ENCODE measurements around the gene MRPL21.

Gene MRPL21

DNA sequence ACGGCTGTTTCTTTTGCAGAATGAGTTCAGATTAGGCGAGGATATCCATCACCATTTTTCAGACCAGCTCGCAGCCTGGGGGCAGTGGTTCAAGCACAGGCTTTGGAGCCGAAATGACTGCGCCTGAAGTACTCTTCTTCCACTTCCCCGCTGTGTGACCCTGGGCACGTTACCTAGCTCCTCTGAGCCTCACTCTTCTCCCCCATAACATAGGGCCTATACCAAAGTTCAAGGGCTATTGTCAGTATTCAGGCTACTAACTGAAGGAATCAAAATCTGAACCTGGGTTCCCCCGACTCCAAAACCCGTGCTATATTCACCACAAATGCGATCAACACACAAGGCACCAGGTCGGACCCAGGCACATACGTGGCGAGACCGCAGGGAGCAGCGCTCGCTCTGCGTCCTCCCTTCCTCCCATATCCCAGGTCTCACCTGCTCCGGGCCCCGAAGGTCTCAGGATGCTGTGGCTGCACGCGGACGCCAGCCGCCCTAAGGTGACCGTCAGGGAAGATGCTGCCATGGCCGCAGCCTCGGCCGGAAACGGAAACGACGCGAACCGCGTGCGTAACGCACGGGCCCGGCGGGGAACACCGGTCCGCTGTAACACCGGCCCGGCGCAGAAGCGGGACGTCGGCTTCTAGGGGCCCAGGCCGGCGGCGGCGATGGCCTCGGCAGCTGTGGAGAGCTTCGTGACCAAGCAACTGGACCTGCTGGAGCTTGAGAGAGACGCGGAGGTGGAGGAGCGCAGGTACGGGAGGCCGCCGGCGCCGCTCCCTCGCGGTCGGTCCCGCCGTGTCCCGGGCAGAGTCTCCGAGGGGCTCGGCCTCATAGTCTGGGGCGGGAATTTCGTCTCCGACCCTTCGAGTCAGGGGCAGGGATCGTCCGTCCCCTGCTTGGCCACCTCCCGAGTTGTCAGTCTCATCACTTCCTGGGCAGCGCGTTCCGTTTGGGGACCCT is at the start of gene MRPL21, which contains the start of gene IGHMBP2:
MRPL21 (minus strand) TSS at position 545 of the 960 bp plus-strand sequence; CDS start at position 523, 22 bp downstream.
IGHMBP2 (plus strand) TSS at position 604 of the 960 bp plus-strand sequence; CDS start at position 666, 62 bp downstream.
- peak; percentile 60 for DNase-seq

GRCh38 chr11:68950762-68951161 is 47.1 kb upstream of the MRPL21 start:
- no peak for DNase-seq

GRCh38 chr11:68950270-68950669 is 46.6 kb upstream of the MRPL21 start:
- no peak for DNase-seq

GRCh38 chr11:68948935-68949334 is 45.3 kb upstream of the MRPL21 start:
- DNase-seq, result no peak

DNA sequence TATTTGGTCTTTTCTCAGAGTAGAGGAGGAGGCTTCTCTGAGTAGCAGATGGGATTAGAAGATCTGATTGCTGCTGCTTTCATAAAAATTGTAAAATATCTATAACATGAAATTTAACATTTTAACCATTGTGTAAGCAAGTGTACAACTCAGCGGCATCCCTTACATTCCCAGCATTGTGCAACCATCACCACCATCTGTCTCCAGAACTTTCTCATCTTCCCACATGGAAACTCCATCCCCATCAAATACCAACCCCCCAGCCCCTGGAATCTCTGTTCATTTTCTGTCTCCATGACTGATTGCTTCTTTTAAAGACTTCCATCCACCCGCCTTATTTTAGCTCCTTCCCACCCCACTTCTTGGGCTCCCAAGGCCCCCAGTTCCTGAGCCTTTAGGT is 44.9 kb upstream of the MRPL21 start:
- no peak for DNase-seq

DNA sequence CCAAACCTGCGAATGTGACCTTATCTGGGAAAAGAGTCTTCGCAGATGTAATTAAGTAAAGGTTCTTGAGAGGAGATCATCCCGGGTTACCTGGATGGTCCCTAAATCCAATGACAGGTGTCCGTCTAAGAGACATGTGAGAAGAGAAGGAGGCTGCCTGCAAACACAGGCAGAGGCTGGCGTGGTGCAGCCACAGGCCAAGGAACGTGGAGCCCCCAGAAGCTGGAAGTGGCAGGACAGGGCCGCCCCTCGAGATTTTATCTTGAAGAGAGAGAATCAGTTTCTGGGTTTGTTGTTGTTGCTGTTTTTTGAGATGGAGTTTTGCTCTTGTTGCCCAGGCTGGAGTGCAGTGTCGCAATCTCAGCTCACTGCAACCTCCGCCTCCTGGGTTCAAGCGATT is 43.5 kb upstream of the MRPL21 start:
- no peak for DNase-seq

DNA sequence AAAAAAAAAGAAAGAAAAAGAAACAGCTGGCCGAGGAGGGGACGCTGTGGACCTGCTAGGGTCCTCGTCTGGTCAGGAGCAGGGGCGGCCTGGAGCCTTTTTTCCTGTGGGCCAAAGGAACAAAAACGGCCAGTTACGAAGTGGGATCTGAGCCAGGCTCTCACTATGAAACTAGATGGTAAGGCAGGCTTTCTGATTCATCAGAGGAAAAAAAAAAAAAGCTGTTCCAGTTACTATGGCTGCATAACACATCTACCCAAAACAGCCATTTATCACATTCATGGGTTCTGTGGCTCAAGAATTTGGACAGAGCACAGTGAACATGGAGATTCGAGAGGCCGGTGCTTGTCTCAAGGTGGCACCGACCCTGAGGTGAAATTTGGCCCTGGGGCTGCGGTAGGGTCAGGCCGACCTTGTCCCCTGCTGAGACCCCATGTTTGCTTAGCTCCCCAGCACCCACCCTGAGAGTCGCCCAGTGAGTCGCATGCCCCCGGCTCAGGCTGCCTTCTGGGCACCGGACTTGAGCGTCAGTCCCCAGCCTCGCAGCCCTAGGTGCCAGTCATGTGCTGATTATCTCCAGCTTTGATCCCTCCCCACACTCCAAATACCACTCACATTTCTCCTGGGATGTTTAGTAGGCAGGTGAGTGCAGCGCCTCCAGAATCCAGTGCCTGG is 42.9 kb upstream of the MRPL21 start:
- DNase-seq, result no peak

DNA sequence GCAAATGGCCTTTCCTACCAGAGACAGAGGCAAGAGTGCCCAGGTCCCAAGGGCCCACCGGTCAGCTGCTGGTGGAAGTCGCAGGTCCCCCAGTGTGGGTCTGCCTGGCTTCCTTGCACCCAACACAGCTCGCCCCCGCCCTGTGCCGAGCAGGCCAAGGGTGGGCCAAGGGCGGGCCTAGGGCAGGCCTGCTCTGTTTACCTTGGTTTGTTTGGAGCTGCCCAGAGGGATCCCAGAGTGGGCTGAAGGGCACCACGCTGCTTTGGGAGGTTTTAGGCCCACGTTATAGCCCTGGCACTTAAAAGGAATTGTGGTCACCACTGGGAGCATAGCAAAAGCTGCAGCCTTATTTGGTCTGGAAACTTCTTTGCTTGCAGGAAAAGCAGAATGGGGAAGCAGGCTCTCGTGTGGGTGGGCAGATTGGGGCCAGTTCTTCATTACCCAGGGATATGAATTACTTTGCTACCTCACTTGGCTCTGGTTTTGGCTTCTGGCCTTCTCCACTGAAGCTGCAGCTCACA is 39.2 kb upstream of the MRPL21 start:
- DNase-seq, result no peak

GRCh38 chr11:68942095-68942620 is 38.5 kb upstream of the MRPL21 start:
- DNase-seq, result no peak

- no peak for DNase-seq
Measured at GRCh38 chr11:68941324-68942094, 37.9 kb upstream of the MRPL21 start.

DNA sequence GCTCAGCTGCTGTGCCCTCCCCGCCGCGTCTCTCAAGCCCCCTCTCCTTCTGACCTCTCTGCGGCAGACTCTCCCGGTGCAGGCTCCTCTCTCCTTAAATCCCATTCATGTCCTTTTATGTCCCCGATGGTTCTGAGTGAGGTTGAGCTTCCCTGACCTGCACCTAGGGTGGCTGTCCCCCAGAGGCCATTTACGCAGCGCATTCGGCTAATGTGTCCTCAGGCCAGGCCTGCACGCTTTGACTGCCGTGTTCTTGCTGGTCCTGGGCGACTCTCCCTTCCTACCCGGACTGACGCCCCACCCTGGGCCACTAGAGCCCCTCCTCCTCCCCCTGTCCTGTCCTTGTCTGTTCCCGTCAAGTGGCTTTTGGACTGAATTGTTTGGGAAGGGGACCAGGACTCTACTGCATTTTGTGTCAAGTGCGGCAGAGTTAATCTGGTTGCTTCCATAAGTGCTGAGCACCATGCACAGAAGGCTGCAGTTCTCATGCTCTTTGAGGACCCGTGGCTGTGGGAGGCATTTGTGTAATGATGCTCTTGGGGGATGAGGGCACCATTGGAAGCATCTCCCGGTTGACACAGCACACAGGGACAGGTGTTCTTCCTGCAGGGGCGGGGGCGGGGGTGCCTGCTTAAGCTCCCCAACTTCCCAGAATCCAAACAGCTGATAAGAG is 37.2 kb upstream of the MRPL21 start:
- DNase-seq, result no peak

GRCh38 chr11:68939583-68940555 is 36.2 kb upstream of the MRPL21 start:
- no peak for DNase-seq

GRCh38 chr11:68938816-68939582 is 35.4 kb upstream of the MRPL21 start:
- no peak for DNase-seq

- DNase-seq, result no peak
Measured at GRCh38 chr11:68938088-68938487, 34.5 kb upstream of the MRPL21 start.

- no peak for DNase-seq
Measured at GRCh38 chr11:68936676-68937620, 33.3 kb upstream of the MRPL21 start.

DNA sequence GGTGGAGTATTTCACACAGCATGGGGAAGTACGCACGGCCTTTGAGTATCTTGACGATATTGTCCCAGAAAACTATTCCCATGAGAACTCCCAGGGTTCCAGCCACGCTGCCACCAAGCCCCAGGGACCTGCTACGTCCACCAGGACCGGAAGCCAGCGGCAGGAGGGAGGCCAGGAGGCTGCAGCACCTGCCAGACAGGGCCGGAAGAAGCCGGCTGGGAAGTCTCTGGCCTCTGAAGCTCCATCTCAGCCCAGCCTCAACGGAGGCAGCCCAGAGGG is 32.7 kb upstream of the MRPL21 start:
- no peak for DNase-seq

DNA sequence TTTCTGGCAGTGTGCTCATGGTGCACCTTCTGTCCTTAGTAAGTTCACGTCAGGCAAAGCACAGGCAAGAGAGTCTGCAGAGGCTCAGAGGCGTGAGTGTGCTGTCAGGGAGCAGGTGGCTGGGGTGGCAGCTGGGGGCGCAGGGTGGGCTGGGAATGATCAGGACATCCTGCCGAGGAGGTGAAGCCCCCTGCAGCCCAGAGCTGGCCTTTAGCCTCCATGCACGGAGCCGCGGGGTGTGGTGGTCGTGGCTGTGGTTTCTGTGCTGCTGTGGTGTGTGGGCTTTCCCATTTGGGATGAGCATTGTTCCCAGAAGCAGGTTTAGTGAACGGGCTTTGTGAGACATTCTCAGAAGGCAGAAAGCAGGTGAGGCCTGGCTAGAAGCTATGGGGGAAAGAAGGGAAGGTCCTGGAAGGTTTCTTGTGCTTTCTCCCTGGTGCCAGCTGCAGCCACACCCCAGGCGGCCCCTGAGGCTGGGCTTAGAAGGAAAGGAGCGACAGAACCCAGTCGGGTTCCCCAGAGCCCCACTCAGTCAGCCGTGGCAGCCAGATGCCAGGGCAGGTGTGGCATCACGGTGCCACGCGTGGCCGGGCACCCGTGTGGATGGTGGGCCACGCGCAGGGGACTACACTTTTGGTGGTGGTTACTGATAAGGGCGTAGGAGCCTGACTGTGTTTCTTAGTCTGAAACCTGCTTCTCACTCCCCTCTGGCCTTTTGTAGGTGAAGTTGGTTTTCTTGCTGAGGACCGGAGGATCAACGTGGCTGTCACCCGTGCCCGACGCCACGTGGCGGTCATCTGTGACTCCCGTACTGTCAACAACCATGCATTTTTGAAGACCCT is 32.1 kb upstream of the MRPL21 start:
- no peak for DNase-seq

DNA sequence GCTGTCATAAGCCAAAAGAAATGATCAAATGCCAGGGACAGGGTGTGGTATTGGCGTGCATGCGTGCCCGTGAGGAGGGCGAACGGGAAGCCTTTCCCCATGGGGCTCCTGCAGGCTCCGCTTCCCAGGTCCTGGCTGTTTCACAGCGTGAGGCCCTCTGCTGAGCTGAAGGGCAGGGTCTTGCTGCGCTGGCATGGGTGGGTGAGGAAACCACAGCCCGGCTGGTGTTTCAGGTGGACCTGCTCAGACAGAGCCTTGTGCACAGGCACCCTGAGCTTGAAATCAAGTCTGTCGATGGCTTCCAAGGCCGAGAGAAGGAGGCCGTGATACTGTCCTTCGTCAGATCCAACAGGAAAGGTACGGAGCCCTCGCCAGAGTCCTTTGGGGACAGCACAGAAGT is 31.4 kb upstream of the MRPL21 start:
- no peak for DNase-seq

All from NCI-H526 treated with DMSO at 0.1 percent for 48 hours (cell line).